Peyer's patch (tissue), 4 donors: ENCODE data around the gene OCRL. TPM values are rescaled to one million over a fixed set of nuclear protein-coding genes. Genes with fewer than 3 reads are reported as not detected.

ENCODE experiments used
- DNase-seq, 3 donors: peaks; one replicate each; pipeline ENCODE4 v3.0.0-alpha.2; 2017 to 2019
- H3K27ac ChIP-seq, 4 donors: fragments of 200-600 bp; sonication (generic); one replicate each; pipeline ENCODE4 v1.5.1; 2016 to 2019
- H3K27me3 ChIP-seq, 2 donors: fragments of 200-600 bp; sonication (generic); one replicate each; pipeline ENCODE4 v1.5.1; 2019
- H3K36me3 ChIP-seq, 3 donors: fragments of 200-600 bp; sonication (generic); one replicate each; pipeline ENCODE4 v1.5.1; 2016 to 2019
- H3K4me1 ChIP-seq, 4 donors: fragments of 200-600 bp; sonication (generic); one replicate each; pipeline ENCODE4 v1.5.1; 2016 to 2019
- H3K4me3 ChIP-seq, 4 donors: fragments of 200-600 bp; sonication (generic); 1 replicate in 3 of 4; 2 replicates in 1 of 4; pipeline ENCODE4 v1.5.1; 2016 to 2019; ENCODE audit warnings: mild to moderate bottlenecking in 1 of 4
- H3K9me3 ChIP-seq, 4 donors: fragments of 200-600 bp; sonication (generic); one replicate each; pipeline ENCODE4 v1.5.1; 2016 to 2019; ENCODE audit warnings: mild to moderate bottlenecking in 1 of 4
- POLR2A ChIP-seq, 2 donors: fragments of 450-650 bp; IDR thresholded peaks; one replicate each; pipeline ENCODE4 v1.5.1; 2017; ENCODE audit warnings: antibody characterized with exemption in 2 of 2, mild to moderate bottlenecking in 2 of 2, moderate library complexity in 2 of 2
- total RNA-seq, 4 donors: library from RNA; depleted of rRNA; stranded (reverse); fragments of >200 nt; gene quantifications; one replicate each; pipeline ENCODE4 v1.1.0, GENCODE V29; 2016
- TF ChIP-seq, protein P1 (sequence below), 6 experiments: fragments of 450-650 bp in 4 of 6; fragments of 200-600 bp in 2 of 6; sonication (generic) in 1 of 6; IDR thresholded peaks; one replicate each; pipeline ENCODE4 v1.5.1; 2017 to 2019; ENCODE audit warnings: antibody characterized with exemption in 6 of 6, mild to moderate bottlenecking in 3 of 6, moderate library complexity in 1 of 6

Gene OCRL
- total RNA-seq, 4 donors from 2014 or later = 19.4 to 33.2 (median 24.5) TPM

DNA sequence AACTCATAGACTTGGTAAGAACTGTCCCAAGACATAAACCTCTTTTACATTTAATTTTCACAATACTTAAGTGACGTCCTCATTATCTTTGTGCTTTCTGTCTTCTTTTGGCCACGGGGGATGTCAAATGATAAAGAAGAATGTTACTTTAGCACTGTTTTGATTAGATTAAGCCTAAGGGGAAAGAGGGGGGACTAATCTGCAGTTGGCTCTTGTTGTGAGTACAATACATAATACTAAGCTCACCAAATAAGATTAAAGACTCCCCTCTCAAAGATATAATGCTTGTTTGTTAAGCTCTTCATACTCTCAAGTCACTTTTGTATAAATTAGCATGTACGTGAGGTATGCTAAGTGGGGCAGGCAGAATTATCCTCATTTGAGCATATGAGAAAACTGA is 36.5 kb downstream of the OCRL start:
- no peak for TF ChIP-seq POLR2A (IDR thresholded peaks at IDR 0.05)
- TF ChIP-seq, protein P1, sequence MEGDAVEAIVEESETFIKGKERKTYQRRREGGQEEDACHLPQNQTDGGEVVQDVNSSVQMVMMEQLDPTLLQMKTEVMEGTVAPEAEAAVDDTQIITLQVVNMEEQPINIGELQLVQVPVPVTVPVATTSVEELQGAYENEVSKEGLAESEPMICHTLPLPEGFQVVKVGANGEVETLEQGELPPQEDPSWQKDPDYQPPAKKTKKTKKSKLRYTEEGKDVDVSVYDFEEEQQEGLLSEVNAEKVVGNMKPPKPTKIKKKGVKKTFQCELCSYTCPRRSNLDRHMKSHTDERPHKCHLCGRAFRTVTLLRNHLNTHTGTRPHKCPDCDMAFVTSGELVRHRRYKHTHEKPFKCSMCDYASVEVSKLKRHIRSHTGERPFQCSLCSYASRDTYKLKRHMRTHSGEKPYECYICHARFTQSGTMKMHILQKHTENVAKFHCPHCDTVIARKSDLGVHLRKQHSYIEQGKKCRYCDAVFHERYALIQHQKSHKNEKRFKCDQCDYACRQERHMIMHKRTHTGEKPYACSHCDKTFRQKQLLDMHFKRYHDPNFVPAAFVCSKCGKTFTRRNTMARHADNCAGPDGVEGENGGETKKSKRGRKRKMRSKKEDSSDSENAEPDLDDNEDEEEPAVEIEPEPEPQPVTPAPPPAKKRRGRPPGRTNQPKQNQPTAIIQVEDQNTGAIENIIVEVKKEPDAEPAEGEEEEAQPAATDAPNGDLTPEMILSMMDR (IDR thresholded peaks at IDR 0.05) = no peak
- DNase-seq = no peak
- Histone ChIP-seq H3K27ac (no peak overlapping the region), H3K4me3 (no peak overlapping the region), H3K4me1 (no peaks in the 10 kb centered on the region), H3K27me3 (no peaks in the 10 kb centered on the region), H3K36me3 (peaks cover 0 to 10% (median 0%) of the 10 kb centered on the region in 3 donors), H3K9me3 (no peaks in the 10 kb centered on the region)

DNA sequence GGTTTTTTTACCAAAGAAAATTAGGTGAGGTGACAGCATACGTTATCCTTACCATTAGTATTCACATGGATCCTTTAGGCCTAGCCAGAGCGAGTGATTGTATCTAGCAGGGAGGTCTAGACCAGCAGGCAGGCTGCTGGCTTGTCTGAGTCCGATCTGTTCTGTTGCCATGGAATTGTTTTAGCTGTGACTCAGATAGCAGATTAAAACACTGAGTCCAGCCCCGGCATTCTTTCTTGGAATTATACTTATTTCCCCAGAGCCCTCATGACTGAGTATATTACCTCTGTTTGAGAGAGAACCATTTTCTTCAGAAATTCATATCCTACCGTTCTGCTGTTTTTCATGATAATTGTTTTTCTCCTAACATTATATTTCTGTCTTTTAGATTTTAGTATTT is 37.4 kb downstream of the OCRL start:
- H3K4me1 ChIP-seq = no peaks in the 10 kb centered on the region
- no peak for TF ChIP-seq POLR2A (IDR thresholded peaks at IDR 0.05)
- TF ChIP-seq, protein P1 (IDR thresholded peaks at IDR 0.05) = no peak
- no peaks in the 10 kb centered on the region for H3K27me3 ChIP-seq
- H3K4me3 ChIP-seq = no peak overlapping the region
- no peak for DNase-seq
- no peaks in the 10 kb centered on the region for H3K9me3 ChIP-seq
- peaks cover 0 to 10% (median 0%) of the 10 kb centered on the region in 3 donors for H3K36me3 ChIP-seq
- H3K27ac ChIP-seq = no peak overlapping the region

DNA sequence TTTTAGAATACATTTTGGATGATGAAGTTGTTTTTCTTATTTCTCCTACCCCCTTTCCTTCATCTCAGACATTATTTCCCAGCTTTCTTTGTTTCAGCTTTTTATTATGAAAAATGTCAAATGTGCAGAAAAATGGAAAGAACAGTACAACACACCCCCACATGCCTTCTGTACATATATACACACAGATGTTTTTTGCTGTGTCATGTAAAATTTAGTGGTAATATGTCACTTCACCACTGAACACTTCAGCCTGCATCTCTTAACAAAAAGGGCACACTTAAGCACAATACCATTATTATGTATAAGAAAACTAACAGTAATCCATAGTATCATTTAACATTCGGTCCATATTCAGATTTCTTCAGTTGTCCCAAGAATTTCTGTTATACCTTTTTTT is 37.8 kb downstream of the OCRL start:
- Histone ChIP-seq H3K27ac (no peak overlapping the region), H3K4me1 (no peaks in the 10 kb centered on the region), H3K4me3 (no peak overlapping the region), H3K27me3 (no peaks in the 10 kb centered on the region), H3K9me3 (no peaks in the 10 kb centered on the region), H3K36me3 (peaks cover 0 to 10% (median 0%) of the 10 kb centered on the region in 3 donors)
- DNase-seq = no peak
- TF ChIP-seq, protein P1 (IDR thresholded peaks at IDR 0.05) = no peak
- TF ChIP-seq POLR2A (IDR thresholded peaks at IDR 0.05) = no peak

DNA sequence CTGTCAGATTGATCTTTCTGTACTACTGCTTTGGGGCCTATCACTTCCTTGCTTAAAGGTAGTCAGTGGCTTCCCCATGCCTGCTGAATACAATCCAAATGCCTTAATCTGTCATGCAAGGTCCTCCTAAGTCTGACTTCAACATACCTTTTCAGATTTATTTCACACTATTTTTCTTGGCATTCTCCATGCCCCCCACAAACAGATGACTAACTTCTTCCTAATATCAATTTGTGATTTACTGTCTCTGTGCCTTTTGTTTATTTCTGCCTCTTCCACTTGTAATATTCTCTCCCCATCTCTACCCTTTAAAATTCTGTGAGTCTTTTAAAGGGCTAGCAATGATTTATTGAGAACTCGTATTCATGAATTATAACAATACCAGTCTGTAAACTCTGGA is 41.8 kb downstream of the OCRL start:
- Histone ChIP-seq H3K9me3 (no peaks in the 10 kb centered on the region), H3K27ac (no peak overlapping the region), H3K36me3 (no peaks in the 10 kb centered on the region), H3K27me3 (no peaks in the 10 kb centered on the region), H3K4me3 (no peak overlapping the region), H3K4me1 (no peaks in the 10 kb centered on the region)
- DNase-seq = no peak
- TF ChIP-seq POLR2A (IDR thresholded peaks at IDR 0.05) = no peak
- TF ChIP-seq, protein P1 (IDR thresholded peaks at IDR 0.05) = no peak

DNA sequence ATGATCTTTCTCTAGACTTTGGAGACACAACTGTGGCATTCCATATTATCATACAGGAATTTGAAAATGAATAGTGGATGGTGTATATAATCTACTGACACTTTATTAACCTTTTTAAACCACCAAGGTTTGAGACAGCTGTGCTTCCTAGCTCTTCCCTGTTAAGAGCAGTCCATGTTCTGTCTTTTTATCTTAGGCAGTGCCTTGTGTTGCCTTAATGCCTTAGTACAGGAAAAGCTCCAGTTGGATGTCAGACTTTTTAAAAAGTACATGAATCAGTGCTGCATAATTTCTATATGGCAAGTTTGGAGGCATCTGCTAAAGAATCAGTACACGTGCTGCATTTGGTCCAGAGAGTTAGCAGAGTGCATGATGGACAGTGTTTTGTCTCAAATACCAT is 45.1 kb downstream of the OCRL start:
- H3K4me1 ChIP-seq = no peaks in the 10 kb centered on the region
- H3K36me3 ChIP-seq = peaks cover 0 to 23% (median 0%) of the 10 kb centered on the region in 3 donors
- no peak overlapping the region for H3K27ac ChIP-seq
- DNase-seq = no peak
- no peaks in the 10 kb centered on the region for H3K9me3 ChIP-seq
- H3K4me3 ChIP-seq = no peak overlapping the region
- no peaks in the 10 kb centered on the region for H3K27me3 ChIP-seq
- no peak for TF ChIP-seq POLR2A (IDR thresholded peaks at IDR 0.05)
- TF ChIP-seq, protein P1 (IDR thresholded peaks at IDR 0.05) = no peak

DNA sequence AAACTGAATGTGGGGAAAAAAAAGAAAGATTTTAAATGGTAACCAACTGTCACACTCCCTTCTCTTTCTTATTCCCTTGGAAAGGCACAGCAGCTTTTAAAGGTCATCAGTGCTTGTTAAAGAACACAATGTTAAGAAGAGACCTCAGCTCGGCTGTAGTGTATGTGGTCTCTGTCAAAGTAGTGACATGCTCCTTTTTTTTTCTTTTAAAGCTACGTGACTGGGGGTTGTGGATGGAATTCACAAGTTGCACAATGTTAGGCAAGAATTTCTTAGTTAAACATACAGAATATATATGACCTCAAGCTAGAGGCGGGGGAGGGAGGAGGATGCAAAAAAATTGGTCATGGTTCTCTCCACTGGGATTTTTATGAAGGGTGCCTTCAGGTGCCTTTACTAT is 45.6 kb downstream of the OCRL start:
- Histone ChIP-seq H3K36me3 (peaks cover 0 to 28% (median 0%) of the 10 kb centered on the region in 3 donors), H3K4me1 (no peaks in the 10 kb centered on the region), H3K9me3 (no peaks in the 10 kb centered on the region), H3K4me3 (no peak overlapping the region), H3K27me3 (no peaks in the 10 kb centered on the region), H3K27ac (no peak overlapping the region)
- DNase-seq = no peak
- TF ChIP-seq, protein P1 (IDR thresholded peaks at IDR 0.05) = no peak
